Activated B cell treated with CpG ODN at 0.5 μM for 24 hours (primary cell): Measurements from ENCODE around the gene HDAC2. TPM values are rescaled to one million over a fixed set of nuclear protein-coding genes. Genes with fewer than 3 reads are reported as not detected.
"Not testable (repeated sequence)": the region's sequence is repeated elsewhere in the genome, so short reads cannot be mapped to it uniquely, and the experiment has no call there.

Source experiments
- ATAC-seq: fragments of 200-7000 bp; cut with Tn5 transposase; one replicate; pipeline ENCODE4 v1.10.0; 2021; ENCODE audit warnings: low read depth, mild to moderate bottlenecking, moderate library complexity
- CTCF ChIA-PET: fragments of 350-600 bp; sonication (Branson Sonifier 250); formaldehyde crosslinking; loops from one replicate; lab custom pipeline; 2021; ENCODE audit warnings: antibody characterized with exemption; lab: Charles Lee
- POLR2A ChIA-PET: fragments of 350-600 bp; sonication (Branson Sonifier 250); formaldehyde crosslinking; loops from one replicate; lab custom pipeline; 2021; ENCODE audit warnings: antibody characterized with exemption; lab: Charles Lee
- DNase-seq: peaks from one replicate; pipeline ENCODE4 v3.0.0; 2022
- H3K27ac Mint-ChIP-seq: one replicate; pipeline ENCODE4 v1.8.0; 2020; ENCODE audit warnings: mixed read lengths
- H3K27me3 Mint-ChIP-seq: one replicate; pipeline ENCODE4 v1.8.0; 2021; ENCODE audit warnings: mixed read lengths
- H3K36me3 Mint-ChIP-seq: one replicate; pipeline ENCODE4 v1.8.0; 2021; ENCODE audit warnings: low read depth, mixed read lengths
- H3K4me1 Mint-ChIP-seq: one replicate; pipeline ENCODE4 v1.8.0; 2021; ENCODE audit warnings: mixed read lengths
- H3K4me3 Mint-ChIP-seq: one replicate; pipeline ENCODE4 v1.8.0; 2020; ENCODE audit warnings: mild to moderate bottlenecking, mixed read lengths
- H3K9me3 Mint-ChIP-seq: one replicate; pipeline ENCODE4 v1.8.0; 2020; ENCODE audit warnings: mixed read lengths
- intact Hi-C: fragments of 100-400 bp; cut with micrococcal nuclease; formaldehyde crosslinking; loops from one replicate; pipeline ENCODE4 v1.15.1; 2024
- total RNA-seq: library from RNA; stranded (reverse); gene quantifications from 2 replicates; pipeline ENCODE4 v1.2.3, GENCODE V29; 2022
- TF ChIP-seq, protein P1 (sequence below): fragments of 200-600 bp; IDR thresholded peaks from one replicate; pipeline ENCODE4 v1.8.0; 2022; ENCODE audit warnings: antibody characterized with exemption, mild to moderate bottlenecking

The HDAC2 gene
- total RNA-seq, 1 donor from 2014 or later = 68.4 TPM

DNA sequence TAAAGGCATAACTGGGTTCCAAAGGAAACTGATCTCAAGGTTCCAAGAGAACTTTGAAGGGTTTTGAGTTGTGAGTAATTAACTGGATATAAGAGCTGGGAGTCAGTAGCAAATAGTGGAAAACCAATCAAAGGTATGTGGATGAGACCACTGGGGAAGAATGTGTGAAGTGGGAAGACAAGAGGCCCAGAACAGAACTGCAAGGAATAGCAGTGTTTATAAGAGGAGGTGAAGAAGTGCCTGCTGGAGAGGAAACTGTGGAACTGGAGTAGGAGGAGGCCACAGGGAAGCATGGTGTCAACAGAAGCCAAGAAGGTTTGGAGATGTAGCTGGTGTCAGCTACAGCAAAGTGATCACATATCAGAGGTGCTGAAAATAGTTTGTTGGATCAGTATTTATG, 18.7 kb upstream of the HDAC2 start:
- intact Hi-C loops = loop anchor here (10.0 kb wide), 1 partner anchor 315 kb away; no protein-coding TSS in a partner anchor
- POLR2A ChIA-PET = no interaction called here
- H3K9me3 Mint-ChIP-seq = peaks cover 5% of the 10 kb centered on the region
- no peak overlapping the region for H3K27ac Mint-ChIP-seq
- TF ChIP-seq, protein P1, sequence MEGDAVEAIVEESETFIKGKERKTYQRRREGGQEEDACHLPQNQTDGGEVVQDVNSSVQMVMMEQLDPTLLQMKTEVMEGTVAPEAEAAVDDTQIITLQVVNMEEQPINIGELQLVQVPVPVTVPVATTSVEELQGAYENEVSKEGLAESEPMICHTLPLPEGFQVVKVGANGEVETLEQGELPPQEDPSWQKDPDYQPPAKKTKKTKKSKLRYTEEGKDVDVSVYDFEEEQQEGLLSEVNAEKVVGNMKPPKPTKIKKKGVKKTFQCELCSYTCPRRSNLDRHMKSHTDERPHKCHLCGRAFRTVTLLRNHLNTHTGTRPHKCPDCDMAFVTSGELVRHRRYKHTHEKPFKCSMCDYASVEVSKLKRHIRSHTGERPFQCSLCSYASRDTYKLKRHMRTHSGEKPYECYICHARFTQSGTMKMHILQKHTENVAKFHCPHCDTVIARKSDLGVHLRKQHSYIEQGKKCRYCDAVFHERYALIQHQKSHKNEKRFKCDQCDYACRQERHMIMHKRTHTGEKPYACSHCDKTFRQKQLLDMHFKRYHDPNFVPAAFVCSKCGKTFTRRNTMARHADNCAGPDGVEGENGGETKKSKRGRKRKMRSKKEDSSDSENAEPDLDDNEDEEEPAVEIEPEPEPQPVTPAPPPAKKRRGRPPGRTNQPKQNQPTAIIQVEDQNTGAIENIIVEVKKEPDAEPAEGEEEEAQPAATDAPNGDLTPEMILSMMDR = no peak
- no peak for DNase-seq
- no peak for ATAC-seq
- H3K27me3 Mint-ChIP-seq = peaks cover 14% of the 10 kb centered on the region
- H3K36me3 Mint-ChIP-seq = no peaks in the 10 kb centered on the region
- H3K4me1 Mint-ChIP-seq = no peaks in the 10 kb centered on the region
- no peak overlapping the region for H3K4me3 Mint-ChIP-seq
- CTCF ChIA-PET = no interaction called here

DNA sequence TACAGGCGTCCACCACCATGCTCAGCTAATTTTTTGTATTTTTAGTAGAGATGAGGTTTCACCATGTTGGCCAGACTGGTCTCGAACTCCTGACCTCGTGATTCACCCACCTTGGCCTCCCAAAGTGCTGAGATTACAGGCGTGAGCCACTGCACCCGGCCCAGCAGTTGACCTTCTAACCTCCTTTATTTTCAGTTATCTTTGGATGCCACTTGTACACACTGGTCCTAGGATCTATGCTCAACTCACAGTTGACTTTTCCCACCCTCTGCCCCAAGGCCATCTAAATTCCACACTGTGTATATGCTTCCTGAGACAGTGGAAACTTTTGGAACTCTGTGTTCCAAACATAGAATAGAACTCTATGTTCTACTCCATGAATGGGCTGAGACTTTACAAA, 11.7 kb upstream of the HDAC2 start:
- ATAC-seq, H3K4me3 Mint-ChIP-seq, DNase-seq, POLR2A ChIA-PET, CTCF ChIA-PET, H3K27ac Mint-ChIP-seq, H3K27me3 Mint-ChIP-seq, H3K36me3 Mint-ChIP-seq, H3K9me3 Mint-ChIP-seq: not testable (repeated sequence)
- H3K4me1 Mint-ChIP-seq = peaks cover 19% of the 10 kb centered on the region
- intact Hi-C loops = loop anchor here (10.0 kb wide), 1 partner anchor 322 kb away; no protein-coding TSS in a partner anchor

DNA sequence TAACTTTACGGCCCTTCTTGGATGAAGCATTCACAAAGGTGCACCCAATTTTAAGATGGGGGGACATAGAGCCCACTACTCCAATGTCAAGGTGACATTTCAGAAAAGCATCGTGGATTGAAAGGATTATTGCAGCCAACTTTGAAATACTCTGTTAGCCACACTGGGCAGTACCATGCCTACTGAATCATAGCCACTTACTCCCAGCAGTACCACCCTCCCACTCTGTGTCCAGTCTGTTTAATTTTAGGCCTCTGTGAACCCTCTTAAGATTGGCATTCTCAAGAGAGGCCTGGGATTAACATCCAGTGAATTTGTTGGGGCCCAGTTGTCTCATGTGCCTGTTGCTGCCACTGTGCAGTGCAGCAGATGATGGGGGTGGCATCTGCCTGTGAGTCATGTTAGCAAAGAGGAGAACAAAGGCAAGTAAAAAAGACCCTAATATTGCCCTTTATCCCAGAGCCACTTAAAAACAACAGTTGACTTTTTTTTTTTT, 11.2 kb upstream of the HDAC2 start:
- no peaks in the 10 kb centered on the region for H3K27me3 Mint-ChIP-seq
- POLR2A ChIA-PET = no interaction called here
- H3K36me3 Mint-ChIP-seq = no peaks in the 10 kb centered on the region
- DNase-seq = no peak
- H3K4me1 Mint-ChIP-seq = peaks cover 20% of the 10 kb centered on the region
- no peak overlapping the region for H3K4me3 Mint-ChIP-seq
- no peak overlapping the region for H3K27ac Mint-ChIP-seq
- CTCF ChIA-PET = no interaction called here
- TF ChIP-seq, protein P1 = no peak
- no peak for ATAC-seq
- intact Hi-C loops = loop anchor here (10.0 kb wide), 1 partner anchor 323 kb away; no protein-coding TSS in a partner anchor
- no peaks in the 10 kb centered on the region for H3K9me3 Mint-ChIP-seq

DNA sequence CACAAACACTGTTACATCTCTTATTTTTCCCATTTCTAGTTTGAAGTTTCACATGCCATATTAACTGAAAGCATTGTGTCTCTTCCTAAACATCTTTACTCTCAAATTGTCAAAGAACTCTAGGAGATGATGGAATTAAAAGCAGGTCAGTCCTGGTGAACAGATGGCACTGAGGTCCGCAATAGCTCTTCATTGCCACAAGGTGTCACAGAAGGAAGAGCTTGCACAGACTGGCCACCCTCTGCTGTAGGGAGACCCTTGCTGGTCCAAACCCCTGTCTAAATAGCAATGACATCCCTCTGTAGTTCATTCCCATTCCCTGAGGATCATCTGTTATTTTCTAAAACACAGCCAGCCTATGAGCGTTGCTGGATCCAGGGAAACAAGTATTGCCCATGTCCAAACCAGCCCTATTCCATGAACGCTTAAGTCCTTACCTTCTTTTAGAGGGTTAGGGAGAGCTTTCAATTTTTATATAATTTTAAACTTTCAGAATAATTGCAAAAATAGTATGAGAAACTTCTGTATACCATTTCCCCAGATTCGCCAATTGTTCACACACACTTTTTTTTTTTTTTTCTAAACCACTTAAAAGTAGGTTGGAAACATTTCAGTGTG, 10.1 kb upstream of the HDAC2 start:
- Mint-ChIP-seq H3K27me3 (no peaks in the 10 kb centered on the region), H3K9me3 (no peaks in the 10 kb centered on the region), H3K4me3 (no peak overlapping the region), H3K27ac (no peak overlapping the region), H3K4me1 (peaks cover 22% of the 10 kb centered on the region), H3K36me3 (no peaks in the 10 kb centered on the region)
- intact Hi-C loops = loop anchor here (2.0 to 10.0 kb wide), 2 partner anchors 16 to 324 kb away; no protein-coding TSS in a partner anchor
- TF ChIP-seq, protein P1 = no peak
- peak; percentile 45 for ATAC-seq
- no peak for DNase-seq
- ChIA-PET CTCF (interaction anchor here (0.9 to 2.2 kb wide), 5 partner anchors 10 to 323 kb away, joined by 3 to 7 read pairs (median 5); no protein-coding TSS in a partner anchor), POLR2A (interaction anchor here (1.0 kb wide), 1 partner anchor 10 kb away, joined by 6 read pairs; the partner anchor contains the start of gene HDAC2)

DNA sequence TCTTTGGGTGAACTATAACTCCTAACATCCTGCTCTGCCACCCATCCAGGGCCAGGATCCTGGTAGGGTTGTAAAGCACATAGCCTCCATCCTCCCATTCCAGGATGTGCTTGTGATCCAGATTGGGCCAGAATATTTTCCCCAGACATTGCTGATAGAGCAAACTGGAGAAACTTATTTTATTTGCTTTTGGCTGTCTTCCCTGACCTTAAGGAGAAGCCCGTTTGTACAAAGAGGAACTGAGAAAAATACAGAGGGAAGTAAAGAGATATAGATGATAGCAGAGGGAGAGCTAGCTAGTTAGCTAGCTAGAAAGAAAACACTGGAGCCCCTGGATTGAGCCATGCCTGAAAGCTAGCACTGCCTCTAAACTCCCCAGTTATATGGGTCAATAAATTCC, 9.0 kb upstream of the HDAC2 start:
- POLR2A ChIA-PET = interaction anchor here (0.7 to 1.0 kb wide), 2 partner anchors 9 to 1839 kb away, joined by 6 to 8 read pairs; partner anchors contain the start of gene HDAC2

More for the DNA sequence above, 9.0 kb upstream of the HDAC2 start:
- TF ChIP-seq, protein P1 = no peak
- CTCF ChIA-PET = interaction anchor here (1.3 to 2.2 kb wide), 4 partner anchors 8 to 325 kb away, joined by 3 to 7 read pairs (median 6); no protein-coding TSS in a partner anchor
- DNase-seq = no peak
- peak; percentile 80 for ATAC-seq
- no peak overlapping the region for H3K4me3 Mint-ChIP-seq
- peaks cover 22% of the 10 kb centered on the region for H3K4me1 Mint-ChIP-seq
- H3K36me3 Mint-ChIP-seq = no peaks in the 10 kb centered on the region
- intact Hi-C loops = loop anchor here (2.0 to 10.0 kb wide), 2 partner anchors 15 to 325 kb away; no protein-coding TSS in a partner anchor
- H3K9me3 Mint-ChIP-seq = no peaks in the 10 kb centered on the region
- H3K27me3 Mint-ChIP-seq = no peaks in the 10 kb centered on the region
- H3K27ac Mint-ChIP-seq = no peak overlapping the region
